Ishikawa (cell line): ENCODE data around the gene BTBD9.

ENCODE experiments used
- CREB1 ChIP-seq: IDR thresholded peaks from 2 replicates; pipeline ENCODE4 v1.6.1; 2012; ENCODE audit warnings: low read depth
- EP300 ChIP-seq: IDR thresholded peaks from 2 replicates; pipeline ENCODE4 v1.6.1; 2012; ENCODE audit warnings: borderline replicate concordance
- NFIC ChIP-seq: IDR thresholded peaks from 2 replicates; pipeline ENCODE4 v1.6.1; 2012
- RAD21 ChIP-seq: IDR thresholded peaks from 2 replicates; pipeline ENCODE4 v1.6.1; 2012; ENCODE audit warnings: low read depth
- TAF1 ChIP-seq: IDR thresholded peaks from 2 replicates; pipeline ENCODE4 v1.6.1; 2012; ENCODE audit warnings: low read depth, mild to moderate bottlenecking
- USF1 ChIP-seq: IDR thresholded peaks from 2 replicates; pipeline ENCODE4 v1.6.1; 2012
- YY1 ChIP-seq: IDR thresholded peaks from 2 replicates; pipeline ENCODE4 v1.6.1; 2012; ENCODE audit warnings: low read depth

DNA sequence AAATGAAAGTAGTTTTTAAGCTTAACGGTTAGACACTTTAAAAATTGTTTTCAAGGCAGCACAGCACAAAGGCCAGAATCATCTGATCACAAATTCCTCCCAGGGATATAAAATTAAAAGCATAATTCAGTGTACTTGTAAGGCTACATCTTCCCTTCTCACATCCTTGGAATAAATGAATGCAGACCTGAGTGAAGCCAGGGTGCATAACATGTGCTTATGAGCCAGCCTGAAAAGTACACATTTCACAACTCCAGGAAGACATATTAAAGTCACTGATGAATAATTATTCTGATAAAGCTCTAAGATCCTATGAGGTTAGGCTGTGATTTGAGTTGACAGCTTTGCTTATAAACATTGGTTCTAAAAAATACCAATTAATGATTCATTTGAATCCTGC is 163.6 kb downstream of the BTBD9 start:
- TF ChIP-seq CREB1 (no peak), USF1 (no peak), TAF1 (no peak), YY1 (no peak), RAD21 (no peak), EP300 (no peak), NFIC (no peak)
